RCC 7860 (cell line): Measurements from ENCODE around the gene PRSS36.
"Not testable (repeated sequence)": the region's sequence is repeated elsewhere in the genome, so short reads cannot be mapped to it uniquely, and the experiment has no call there.

Experiments
- DNase-seq: peaks from one replicate; pipeline ENCODE4 v3.0.0-alpha.2; 2015; ENCODE audit warnings: low spot score
- FAIRE-seq: peaks from 2 replicates; lab custom pipeline; 2012; peaks lifted over from hg19 to GRCh38; lab: Jason Lieb, UNC

Gene PRSS36

DNA sequence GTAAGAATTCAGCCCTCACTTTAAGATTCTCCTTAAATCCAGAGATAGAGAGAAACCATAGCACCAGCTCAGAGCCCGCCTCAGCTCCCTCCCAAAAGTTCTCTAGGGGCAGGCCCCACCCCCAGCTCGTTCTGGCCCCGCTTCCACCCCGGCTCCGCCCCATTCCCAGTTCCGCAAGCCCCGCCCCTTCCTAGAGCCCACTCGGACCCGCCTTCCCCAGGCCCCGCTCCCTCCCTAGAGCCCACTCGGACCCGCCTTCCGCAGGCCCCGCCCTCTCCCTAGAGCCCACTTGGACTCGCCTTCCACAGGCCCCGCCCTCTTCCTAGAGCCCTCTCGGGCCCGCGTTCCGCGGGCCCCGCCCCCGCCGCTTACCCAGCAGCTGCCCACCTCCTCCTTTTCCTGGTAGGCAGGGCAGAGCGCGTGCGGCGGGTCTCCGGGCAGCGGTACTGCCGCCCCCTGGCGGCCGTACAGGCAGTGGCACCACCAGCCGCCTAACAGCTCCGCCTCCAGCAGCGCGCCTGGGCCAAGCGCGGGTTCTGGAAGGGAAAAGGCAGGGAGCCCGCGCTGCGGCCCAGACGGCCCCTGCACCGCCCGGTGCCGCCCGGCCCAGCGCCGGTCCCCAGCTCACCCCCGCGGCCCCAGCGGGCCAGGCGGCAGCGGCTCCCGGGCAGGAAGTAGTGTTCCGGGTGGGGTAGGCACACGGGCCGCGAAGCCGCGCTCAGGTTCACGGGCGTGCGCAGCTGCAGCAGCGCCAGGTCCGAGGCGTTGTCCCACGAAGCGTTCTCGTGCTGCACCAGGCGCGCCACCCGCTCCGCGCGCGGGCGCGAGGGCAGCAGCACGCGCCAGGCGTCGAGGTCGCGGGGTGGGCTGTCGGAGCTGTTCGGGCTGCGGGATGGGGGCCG is 7.5 kb downstream of the PRSS36 start:
- peak; percentile 96 for DNase-seq
- peak; percentile 80 for FAIRE-seq

- FAIRE-seq: no peak
- DNase-seq: peak; percentile 27
Observed at GRCh38 chr16:31141489-31142108, 8.3 kb downstream of the PRSS36 start.

DNA sequence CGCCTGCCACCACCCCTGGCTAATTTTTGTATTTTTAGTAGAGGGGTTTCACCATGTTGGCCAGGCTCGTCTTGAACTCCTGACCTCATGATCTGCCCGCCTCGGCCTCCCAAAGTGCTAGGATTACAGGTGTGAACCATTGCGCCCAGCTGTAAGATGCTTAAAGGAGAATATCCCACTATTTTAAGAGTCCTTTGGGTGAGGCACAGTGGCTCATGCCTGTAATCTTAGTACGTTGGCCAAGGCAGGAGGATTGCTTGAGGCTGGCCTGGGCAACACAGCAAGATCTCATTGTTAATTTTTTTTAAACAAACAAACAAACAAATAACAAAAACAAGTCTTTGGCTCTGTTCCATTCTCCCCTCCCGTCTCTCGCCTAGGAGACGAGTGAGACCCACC is 8.8 kb downstream of the PRSS36 start:
- not testable (repeated sequence) for DNase-seq, FAIRE-seq

DNA sequence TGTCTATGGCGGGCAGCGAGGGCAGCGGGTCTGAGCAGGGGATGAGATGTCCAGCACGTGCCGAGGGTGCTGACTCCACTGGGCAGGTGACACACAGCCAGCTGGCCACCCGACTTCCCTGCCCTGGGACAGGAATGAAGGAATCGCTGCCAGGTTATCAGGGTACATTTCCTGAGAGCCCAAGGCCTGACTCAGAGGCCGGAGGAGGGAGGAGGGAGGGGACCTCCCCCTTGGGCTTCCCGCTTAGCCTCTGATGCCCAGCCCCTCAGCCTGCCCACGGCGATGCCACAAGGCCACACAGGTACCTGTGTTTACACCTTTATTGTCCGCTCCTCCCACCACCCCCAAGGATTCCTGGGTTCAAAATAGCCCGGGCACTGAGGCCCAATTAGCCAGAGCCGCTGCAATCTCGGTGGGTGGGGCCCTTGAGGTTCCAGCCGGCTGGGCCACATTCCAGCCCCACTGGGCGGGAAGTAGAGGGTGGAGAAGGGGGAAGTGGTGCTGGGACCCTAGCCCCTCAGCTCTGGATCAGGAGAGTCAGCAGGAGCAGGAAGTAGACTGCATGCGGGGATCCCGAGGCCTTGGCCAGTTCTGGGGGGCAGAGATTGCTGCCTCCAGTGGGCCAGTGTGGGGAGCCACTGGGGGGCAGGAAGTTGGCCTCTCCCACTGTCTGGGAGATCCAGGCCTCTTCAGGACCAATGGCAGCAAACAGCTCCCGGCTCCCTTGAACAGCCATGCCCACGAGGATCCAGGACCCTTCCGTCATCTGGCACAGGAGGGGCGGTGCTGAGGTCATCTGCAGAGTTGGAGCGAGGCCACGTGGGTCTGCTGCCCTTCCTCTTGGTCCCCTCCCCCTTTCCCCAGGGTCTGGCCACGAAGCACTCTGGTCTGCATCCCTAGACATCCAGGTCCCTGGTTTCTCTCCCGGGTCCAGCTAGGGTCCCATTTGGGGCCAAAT is 11.0 kb downstream of the PRSS36 start:
- FAIRE-seq: peak; percentile 72
- DNase-seq: peak; percentile 89

DNA sequence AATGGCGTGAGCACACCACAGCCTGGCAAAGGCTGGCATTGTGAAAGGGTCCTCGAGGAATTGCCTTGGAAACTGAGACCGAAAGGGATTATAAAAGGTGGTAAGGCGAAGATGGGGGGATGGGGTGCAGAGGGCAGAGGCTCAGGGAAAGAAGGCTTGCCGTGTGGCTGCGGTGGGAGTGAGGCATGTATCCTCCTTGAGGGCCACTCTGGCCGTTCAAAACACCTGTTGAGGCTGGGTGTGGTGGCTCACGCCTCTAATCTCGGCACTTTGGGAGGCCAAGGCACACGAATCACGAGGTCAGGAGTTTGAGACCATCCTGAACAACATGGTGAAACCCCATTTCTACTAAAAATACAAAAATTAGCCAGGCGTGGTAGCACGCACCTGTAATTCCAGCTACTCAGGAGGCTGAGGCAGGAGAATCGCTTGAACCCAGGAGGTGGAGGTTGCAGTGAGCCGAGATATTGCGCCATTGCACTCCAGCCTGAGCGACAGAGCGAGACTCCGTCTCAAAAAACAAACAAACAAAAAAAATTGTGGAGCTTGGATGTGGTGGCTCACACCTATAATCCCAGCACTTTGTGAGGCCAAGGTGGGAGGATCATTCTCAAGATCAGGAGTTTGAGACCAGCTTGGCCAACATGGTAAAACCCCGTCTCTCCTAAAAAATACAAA is 12.9 kb downstream of the PRSS36 start:
- not testable (repeated sequence) for FAIRE-seq, DNase-seq

GRCh38 chr16:31136287-31136662 is 13.6 kb downstream of the PRSS36 start:
- no peak for DNase-seq
- FAIRE-seq: no peak

- no peak for DNase-seq
- FAIRE-seq: no peak
Observed at GRCh38 chr16:31135535-31136286, 14.2 kb downstream of the PRSS36 start, which contains the start of gene PRSS8. Gene PRSS8, minus strand, starts transcription at chr16:31135727. Its CDS starts 229 bp downstream, at chr16:31135498.

- no peak for DNase-seq
Observed at GRCh38 chr16:31134625-31135534, 15.0 kb downstream of the PRSS36 start.

DNA sequence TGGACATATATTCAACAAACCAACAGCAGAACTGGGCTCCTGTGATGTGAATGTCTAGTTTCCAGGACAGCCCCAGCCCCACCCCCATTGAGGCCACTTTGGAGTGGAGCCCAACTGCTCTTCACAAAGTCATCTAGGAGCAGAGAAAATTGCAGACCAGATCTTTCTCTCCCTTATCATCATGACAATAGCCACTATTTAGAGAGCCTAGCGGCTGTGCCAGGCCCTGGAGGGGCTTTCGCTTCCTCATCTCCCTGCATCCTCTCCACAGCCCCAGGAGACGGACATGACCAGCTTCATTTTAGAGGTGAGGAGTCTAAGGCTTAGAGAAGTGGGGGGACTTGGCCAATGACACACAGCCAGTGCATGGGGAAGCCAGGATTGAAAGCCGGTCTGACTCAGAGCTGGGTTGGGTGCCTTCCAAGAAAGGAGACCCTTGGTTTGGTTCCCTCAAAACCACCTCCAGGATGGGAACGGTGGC is 15.7 kb downstream of the PRSS36 start:
- FAIRE-seq: no peak
- no peak for DNase-seq

More at GRCh38 chr16:31134625-31135534, 15.0 kb downstream of the PRSS36 start:
- FAIRE-seq: no peak

- DNase-seq: no peak
- no peak for FAIRE-seq
Observed at GRCh38 chr16:31133046-31133501, 16.8 kb downstream of the PRSS36 start.

DNA sequence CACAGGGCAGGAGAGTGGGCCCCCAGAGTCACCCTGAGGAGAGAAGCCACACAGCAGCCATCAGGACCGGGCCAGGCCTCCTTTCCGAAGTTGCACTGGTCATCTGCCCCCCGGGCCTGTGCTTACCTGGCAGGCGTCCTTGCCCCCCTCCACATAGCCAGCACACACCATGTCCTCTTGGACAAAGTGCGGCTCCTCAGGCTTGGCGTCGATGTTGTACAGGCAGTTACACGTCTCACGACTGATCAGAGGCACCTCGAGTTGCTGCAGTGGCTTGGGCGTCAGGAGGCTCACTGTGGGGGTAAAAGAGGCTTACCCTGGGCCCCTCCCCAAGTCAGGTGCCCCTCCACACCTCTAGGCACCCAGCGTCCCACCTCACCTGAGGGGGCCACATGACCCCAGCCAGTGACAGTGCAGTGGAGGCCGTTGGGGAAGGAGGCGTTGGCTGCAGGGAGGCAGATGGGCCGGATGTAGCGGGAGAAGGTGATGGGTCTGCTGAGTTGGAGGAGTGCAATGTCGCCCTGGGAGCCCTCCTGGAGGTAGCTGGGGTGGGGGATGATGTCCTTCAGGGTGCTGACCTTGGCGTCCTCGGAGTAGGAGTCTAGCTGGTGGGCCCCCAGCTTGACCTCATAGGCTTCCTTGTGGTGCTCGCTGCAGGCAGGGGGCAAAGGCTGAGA is 17.4 kb downstream of the PRSS36 start:
- DNase-seq: no peak
- no peak for FAIRE-seq

GRCh38 chr16:31131841-31132271 is 18.0 kb downstream of the PRSS36 start:
- no peak for FAIRE-seq
- peak; percentile 10 for DNase-seq

DNA sequence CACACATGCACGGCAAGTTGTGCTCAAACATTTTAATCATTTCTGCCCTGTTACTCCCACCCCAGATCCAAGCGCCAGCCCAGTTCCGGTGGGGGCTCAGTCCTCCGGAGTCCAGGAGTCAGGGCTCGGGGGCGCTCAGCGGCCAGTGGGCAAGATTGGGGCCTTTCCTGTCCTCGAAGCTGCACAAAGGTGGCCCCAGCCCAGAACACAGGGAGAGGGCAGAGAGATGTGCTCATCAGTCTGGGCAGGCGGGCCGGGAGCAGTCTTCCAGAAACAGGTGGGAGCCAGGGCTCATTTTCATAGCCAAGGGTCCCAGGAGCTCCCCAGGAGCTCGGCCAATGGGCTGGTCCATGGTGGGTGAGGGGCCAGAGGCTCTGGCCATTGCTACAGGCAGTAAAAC is 18.4 kb downstream of the PRSS36 start:
- DNase-seq (no peak), FAIRE-seq (no peak)

- FAIRE-seq: no peak
- DNase-seq: no peak
Observed at GRCh38 chr16:31130899-31131298, 19.0 kb downstream of the PRSS36 start.

DNA sequence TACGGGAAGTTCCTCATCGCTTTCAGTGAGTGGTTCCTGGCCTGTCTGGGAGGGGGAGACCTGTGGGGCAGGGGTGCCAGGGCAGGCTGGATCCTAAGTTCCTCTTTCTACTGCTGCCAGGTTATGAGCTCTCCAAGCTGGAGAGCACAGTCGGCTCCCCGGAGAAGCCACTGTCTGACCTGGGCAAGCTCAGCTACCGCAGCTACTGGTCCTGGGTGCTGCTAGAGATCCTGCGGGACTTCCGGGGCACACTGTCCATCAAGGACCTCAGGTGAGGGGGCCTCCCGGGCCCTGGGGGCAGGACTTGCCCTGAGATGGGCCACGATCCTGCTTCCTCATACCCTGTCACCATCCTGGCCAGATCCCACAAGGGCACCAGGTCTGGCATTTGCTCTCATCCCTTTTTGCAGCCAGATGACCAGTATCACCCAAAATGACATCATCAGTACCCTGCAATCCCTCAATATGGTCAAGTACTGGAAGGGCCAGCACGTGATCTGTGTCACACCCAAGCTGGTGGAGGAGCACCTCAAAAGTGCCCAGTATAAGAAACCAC is 19.5 kb downstream of the PRSS36 start:
- FAIRE-seq (no peak), DNase-seq (no peak)

DNA sequence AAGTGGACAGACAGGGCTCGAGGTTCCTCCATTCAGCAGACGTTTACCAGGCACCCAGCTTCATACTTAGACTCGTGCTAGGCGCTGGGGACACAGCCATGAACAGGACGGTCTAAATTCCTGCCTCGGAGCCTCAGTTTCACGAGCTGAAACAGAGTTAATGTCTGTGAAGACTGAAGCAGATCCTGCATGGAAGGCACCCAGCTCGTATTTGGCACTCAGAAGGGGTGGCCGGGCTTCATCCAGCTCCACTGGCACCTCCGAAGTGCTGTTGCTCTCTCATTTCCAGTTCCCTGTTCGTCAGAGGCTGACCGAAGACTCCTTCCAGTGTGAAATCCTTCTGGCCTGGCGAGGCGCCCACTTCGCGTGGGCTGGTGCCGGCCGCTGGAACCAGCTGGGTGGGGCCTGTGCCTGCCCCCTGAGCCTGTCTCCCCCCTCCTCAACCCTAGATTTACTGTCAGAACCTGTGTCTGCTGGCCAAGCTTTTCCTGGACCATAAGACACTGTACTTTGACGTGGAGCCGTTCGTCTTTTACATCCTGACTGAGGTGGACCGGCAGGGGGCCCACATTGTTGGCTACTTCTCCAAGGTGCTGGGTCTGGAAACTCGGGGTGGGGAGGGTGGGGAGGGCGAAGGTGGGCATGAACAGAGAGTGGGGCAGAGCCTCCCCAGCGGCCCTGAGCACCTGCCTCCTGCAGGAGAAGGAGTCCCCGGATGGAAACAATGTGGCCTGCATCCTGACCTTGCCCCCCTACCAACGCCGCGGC is 20.1 kb downstream of the PRSS36 start:
- DNase-seq: no peak
- FAIRE-seq: no peak
